MM.1S (cell line): Measurements from ENCODE around the gene NRXN3.

Experiments
- DNase-seq: peaks from one replicate; pipeline ENCODE4 v3.0.0-alpha.2; 2015
- H2AFZ ChIP-seq: fragments of 300-600 bp; sonication (generic); 2 replicates; pipeline ENCODE4 v1.6.0; 2016; ENCODE audit warnings: antibody characterized with exemption, low read length
- H3F3A ChIP-seq: fragments of 300-600 bp; sonication (generic); 2 replicates; pipeline ENCODE4 v1.6.1; 2016; ENCODE audit warnings: mild to moderate bottlenecking, antibody characterized with exemption, low read length, moderate library complexity, mixed read lengths; ENCODE audit not compliant: insufficient read depth
- H3K27ac ChIP-seq: fragments of 300-600 bp; sonication (generic); 2 replicates; pipeline ENCODE4 v1.5.1; 2016; ENCODE audit warnings: mild to moderate bottlenecking, low read length
- H3K27me3 ChIP-seq: fragments of 300-600 bp; sonication (generic); replicated peaks from 2 replicates; pipeline ENCODE4 v1.6.0; 2016; ENCODE audit warnings: low read length; ENCODE audit not compliant: insufficient read depth
- H3K36me3 ChIP-seq: fragments of 300-600 bp; sonication (generic); replicated peaks from 2 replicates; pipeline ENCODE4 v1.6.1; 2016; ENCODE audit warnings: mild to moderate bottlenecking, low read length, mixed read lengths; ENCODE audit not compliant: insufficient read depth
- H3K4me1 ChIP-seq: fragments of 300-600 bp; sonication (generic); 2 replicates; pipeline ENCODE4 v1.6.1; 2016; ENCODE audit warnings: low read length, mixed read lengths
- H3K4me2 ChIP-seq: fragments of 300-600 bp; sonication (generic); 2 replicates; pipeline ENCODE4 v1.6.0; 2016; ENCODE audit warnings: low read depth, low read length
- H3K4me3 ChIP-seq: fragments of 300-600 bp; sonication (generic); 2 replicates; pipeline ENCODE4 v1.5.1; 2016; ENCODE audit warnings: low read length, mixed read lengths
- H3K79me2 ChIP-seq: fragments of 300-600 bp; sonication (generic); 2 replicates; pipeline ENCODE4 v1.6.1; 2016; ENCODE audit warnings: mixed run types, low read length, mixed read lengths
- H3K9ac ChIP-seq: fragments of 300-600 bp; sonication (generic); 2 replicates; pipeline ENCODE4 v1.6.1; 2016; ENCODE audit warnings: low read length, mixed read lengths
- H3K9me2 ChIP-seq: fragments of 300-600 bp; sonication (generic); replicated peaks from 2 replicates; pipeline ENCODE4 v1.6.1; 2016; ENCODE audit warnings: mild to moderate bottlenecking, low read length, mixed read lengths; ENCODE audit not compliant: insufficient read depth
- H3K9me3 ChIP-seq: fragments of 300-600 bp; sonication (generic); replicated peaks from 2 replicates; pipeline ENCODE4 v1.6.1; 2016; ENCODE audit warnings: mild to moderate bottlenecking, low read length, mixed read lengths; ENCODE audit not compliant: insufficient read depth
- H4K20me1 ChIP-seq: fragments of 300-600 bp; sonication (generic); 2 replicates; pipeline ENCODE4 v1.6.1; 2016; ENCODE audit warnings: mild to moderate bottlenecking, low read length, moderate library complexity, mixed read lengths; ENCODE audit not compliant: insufficient read depth
- EZH2 ChIP-seq: fragments of 300-600 bp; sonication (generic); optimal IDR thresholded peaks from 2 replicates; pipeline ENCODE3; 2017; ENCODE audit warnings: low read depth, mild to moderate bottlenecking, antibody characterized with exemption, low read length, mixed read lengths
- EZH2phosphoT487 ChIP-seq: fragments of 300-600 bp; sonication (generic); IDR thresholded peaks from 2 replicates; pipeline ENCODE4 v1.6.1; 2018; ENCODE audit warnings: antibody characterized with exemption, low read length
- TF ChIP-seq, protein P1 (sequence below): fragments of 300-600 bp; sonication (generic); IDR thresholded peaks from 2 replicates; pipeline ENCODE4 v1.5.1; 2016; ENCODE audit warnings: antibody characterized with exemption, low read length, mixed read lengths

Gene NRXN3

DNA sequence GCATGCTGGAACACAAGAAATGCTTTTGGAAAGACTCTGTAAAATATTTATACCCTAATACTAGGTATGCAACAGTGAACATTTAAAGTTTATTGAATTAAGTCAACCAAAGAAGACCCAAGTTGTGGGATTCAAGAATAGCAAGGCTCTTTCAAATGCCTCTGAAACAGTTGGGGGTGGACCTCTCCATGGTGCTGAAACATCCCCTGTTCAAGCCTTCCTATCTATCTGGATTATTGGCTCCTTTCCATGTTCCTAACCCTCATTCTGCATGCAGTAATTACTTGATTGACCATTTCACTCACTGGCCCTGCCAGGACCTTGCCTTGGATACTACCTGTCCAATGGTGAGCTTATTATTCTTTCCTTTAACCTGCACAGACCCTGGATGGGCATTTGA, 349.7 kb downstream of the NRXN3 start:
- Histone ChIP-seq H3K4me1 (no peaks in the 10 kb centered on the region), H3K9me3 (no peaks in the 10 kb centered on the region), H4K20me1 (no peaks in the 10 kb centered on the region), H3K9ac (no peak overlapping the region), H3K9me2 (no peaks in the 10 kb centered on the region), H3F3A (no peaks in the 10 kb centered on the region), H3K36me3 (no peaks in the 10 kb centered on the region), H3K79me2 (no peaks in the 10 kb centered on the region), H3K4me3 (no peak overlapping the region), H3K27me3 (no peaks in the 10 kb centered on the region), H3K4me2 (no peak overlapping the region), H3K27ac (no peak overlapping the region), H2AFZ (no peak overlapping the region)
- no peak for DNase-seq
- TF ChIP-seq EZH2 (no peak), EZH2phosphoT487 (no peak)
- TF ChIP-seq, protein P1, sequence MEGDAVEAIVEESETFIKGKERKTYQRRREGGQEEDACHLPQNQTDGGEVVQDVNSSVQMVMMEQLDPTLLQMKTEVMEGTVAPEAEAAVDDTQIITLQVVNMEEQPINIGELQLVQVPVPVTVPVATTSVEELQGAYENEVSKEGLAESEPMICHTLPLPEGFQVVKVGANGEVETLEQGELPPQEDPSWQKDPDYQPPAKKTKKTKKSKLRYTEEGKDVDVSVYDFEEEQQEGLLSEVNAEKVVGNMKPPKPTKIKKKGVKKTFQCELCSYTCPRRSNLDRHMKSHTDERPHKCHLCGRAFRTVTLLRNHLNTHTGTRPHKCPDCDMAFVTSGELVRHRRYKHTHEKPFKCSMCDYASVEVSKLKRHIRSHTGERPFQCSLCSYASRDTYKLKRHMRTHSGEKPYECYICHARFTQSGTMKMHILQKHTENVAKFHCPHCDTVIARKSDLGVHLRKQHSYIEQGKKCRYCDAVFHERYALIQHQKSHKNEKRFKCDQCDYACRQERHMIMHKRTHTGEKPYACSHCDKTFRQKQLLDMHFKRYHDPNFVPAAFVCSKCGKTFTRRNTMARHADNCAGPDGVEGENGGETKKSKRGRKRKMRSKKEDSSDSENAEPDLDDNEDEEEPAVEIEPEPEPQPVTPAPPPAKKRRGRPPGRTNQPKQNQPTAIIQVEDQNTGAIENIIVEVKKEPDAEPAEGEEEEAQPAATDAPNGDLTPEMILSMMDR: no peak

DNA sequence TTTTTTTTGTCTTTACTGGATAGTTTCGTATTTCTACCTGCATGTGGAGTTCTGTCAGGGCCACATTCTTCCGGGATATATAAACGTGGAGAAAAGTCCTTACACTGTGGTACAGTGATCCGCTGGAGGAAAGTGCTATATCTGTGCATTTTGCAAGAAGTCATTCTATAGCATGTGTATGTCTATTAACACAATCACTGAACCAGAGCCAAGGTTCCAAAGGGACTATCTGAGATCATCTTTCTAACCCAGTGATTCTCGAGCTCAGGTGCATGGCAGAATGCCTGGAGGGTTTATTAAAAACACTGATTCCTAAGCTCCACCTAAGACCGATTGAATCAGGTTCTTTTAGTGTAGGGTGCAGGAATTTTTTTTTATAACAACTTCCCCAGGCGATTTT, 354.0 kb downstream of the NRXN3 start:
- H3K4me2 ChIP-seq: no peak overlapping the region
- H3K36me3 ChIP-seq: no peaks in the 10 kb centered on the region
- no peak overlapping the region for H3K4me3 ChIP-seq
- H2AFZ ChIP-seq: no peak overlapping the region
- no peaks in the 10 kb centered on the region for H3K4me1 ChIP-seq
- H4K20me1 ChIP-seq: no peaks in the 10 kb centered on the region
- no peak for DNase-seq
- H3K9ac ChIP-seq: no peak overlapping the region
- H3K9me2 ChIP-seq: no peaks in the 10 kb centered on the region
- no peaks in the 10 kb centered on the region for H3K9me3 ChIP-seq
- H3K27me3 ChIP-seq: no peaks in the 10 kb centered on the region
- H3K27ac ChIP-seq: no peak overlapping the region
- TF ChIP-seq, protein P1: no peak
- TF ChIP-seq EZH2phosphoT487 (no peak), EZH2 (no peak)
- H3F3A ChIP-seq: no peaks in the 10 kb centered on the region
- no peaks in the 10 kb centered on the region for H3K79me2 ChIP-seq

DNA sequence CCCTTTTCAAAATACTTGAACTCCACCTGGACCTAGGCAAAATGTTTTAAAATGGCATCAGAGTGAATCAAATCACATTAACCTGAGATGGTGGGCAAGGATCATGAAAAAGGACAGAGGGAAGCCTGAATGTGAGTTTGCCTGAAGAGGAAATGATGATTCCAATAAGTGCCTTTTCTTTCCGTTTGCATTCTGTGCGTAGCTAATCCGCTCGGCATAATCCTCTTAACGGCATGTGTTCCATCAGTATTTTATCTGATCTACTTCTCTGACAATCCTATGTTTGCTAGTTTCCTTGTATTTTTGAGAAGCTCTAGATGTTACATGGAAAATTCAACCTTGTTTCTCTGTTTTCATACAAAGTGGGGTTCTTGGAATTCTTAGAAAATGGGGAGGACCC, 354.6 kb downstream of the NRXN3 start:
- Histone ChIP-seq H3F3A (no peaks in the 10 kb centered on the region), H3K9me2 (no peaks in the 10 kb centered on the region), H3K36me3 (no peaks in the 10 kb centered on the region), H3K27ac (no peak overlapping the region), H2AFZ (no peak overlapping the region), H3K4me2 (no peak overlapping the region), H3K27me3 (no peaks in the 10 kb centered on the region), H3K9ac (no peak overlapping the region), H4K20me1 (no peaks in the 10 kb centered on the region), H3K9me3 (no peaks in the 10 kb centered on the region), H3K4me3 (no peak overlapping the region), H3K4me1 (no peaks in the 10 kb centered on the region), H3K79me2 (no peaks in the 10 kb centered on the region)
- DNase-seq: no peak
- TF ChIP-seq EZH2phosphoT487 (no peak), EZH2 (no peak)
- TF ChIP-seq, protein P1: no peak

DNA sequence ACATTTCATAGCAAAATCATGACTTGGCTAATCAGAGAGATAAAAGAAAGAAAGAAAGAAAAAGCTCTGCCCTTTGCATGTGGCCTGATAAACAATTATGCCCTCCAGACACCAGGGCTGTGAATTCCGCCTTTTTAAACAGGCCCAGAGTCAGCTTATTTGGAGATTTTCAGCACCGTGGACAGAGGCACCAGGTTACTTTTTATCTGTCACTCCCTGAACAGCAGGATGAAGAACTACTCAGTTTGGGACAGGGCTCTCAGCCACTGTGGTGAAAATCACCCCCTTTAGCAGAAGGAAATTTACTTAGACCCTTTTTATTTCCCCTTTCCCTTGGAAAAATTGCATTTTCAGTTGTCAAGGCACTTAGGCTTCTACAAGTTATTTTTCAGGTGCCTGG, 359.9 kb downstream of the NRXN3 start:
- DNase-seq: peak; percentile 9
- H3F3A ChIP-seq: no peaks in the 10 kb centered on the region
- H3K9me2 ChIP-seq: no peaks in the 10 kb centered on the region
- no peaks in the 10 kb centered on the region for H3K79me2 ChIP-seq
- H3K27me3 ChIP-seq: no peaks in the 10 kb centered on the region
- no peak overlapping the region for H2AFZ ChIP-seq
- no peak overlapping the region for H3K9ac ChIP-seq
- no peaks in the 10 kb centered on the region for H3K36me3 ChIP-seq
- H3K9me3 ChIP-seq: no peaks in the 10 kb centered on the region
- TF ChIP-seq, protein P1: no peak
- no peak for TF ChIP-seq EZH2
- TF ChIP-seq EZH2phosphoT487: no peak
- no peaks in the 10 kb centered on the region for H4K20me1 ChIP-seq
- no peaks in the 10 kb centered on the region for H3K4me1 ChIP-seq
- no peak overlapping the region for H3K4me3 ChIP-seq
- H3K27ac ChIP-seq: no peak overlapping the region
- no peak overlapping the region for H3K4me2 ChIP-seq
